H1 (cell line): ENCODE measurements around the gene SOX10. TPM values are rescaled to one million over a fixed set of nuclear protein-coding genes. Genes with fewer than 3 reads are reported as not detected.

Experiments used
- CTCF ChIA-PET: fragments of 300-600 bp; sonication (Branson Sonifier 250); formaldehyde crosslinking; loops from one replicate; lab custom pipeline; 2021; ENCODE audit not compliant: partially characterized antibody; lab: Charles Lee
- POLR2A ChIA-PET: fragments of 300-600 bp; sonication (Branson Sonifier 250); formaldehyde crosslinking; loops from one replicate; lab custom pipeline; 2021; ENCODE audit warnings: inconsistent platforms; ENCODE audit not compliant: partially characterized antibody; lab: Charles Lee
- DNase-seq, 2 experiments: peaks; one replicate each; pipeline versions ENCODE4 v3.0.0 to v3.0.0-alpha.2; 2010 to 2022; ENCODE audit warnings: low spot score in 2 of 2, low read depth in 1 of 2, mixed read lengths in 1 of 2
- FAIRE-seq: peaks from 2 replicates; lab custom pipeline; 2011; peaks lifted over from hg19 to GRCh38; lab: Jason Lieb, UNC
- H2AFZ ChIP-seq: 2 replicates; pipeline ENCODE4 v1.8.1; 2012; ENCODE audit warnings: low read length, inconsistent platforms
- H2AK5ac ChIP-seq: 2 replicates; pipeline ENCODE4 v1.6.1; 2013; ENCODE audit warnings: low read depth, low read length
- H2BK120ac ChIP-seq: replicated peaks from 2 replicates; pipeline ENCODE3; 2013; ENCODE audit warnings: low read depth, low read length, inconsistent platforms
- H2BK12ac ChIP-seq: 2 replicates; pipeline ENCODE4 v1.6.1; 2013; ENCODE audit warnings: low read depth, low read length
- H2BK15ac ChIP-seq: 2 replicates; pipeline ENCODE4 v1.6.1; 2013; ENCODE audit warnings: low read length
- H2BK20ac ChIP-seq: 2 replicates; pipeline ENCODE4 v1.6.1; 2013; ENCODE audit warnings: low read length
- H2BK5ac ChIP-seq: 2 replicates; pipeline ENCODE4 v1.6.1; 2013; ENCODE audit warnings: low read depth, low read length
- H3K14ac ChIP-seq: 2 replicates; pipeline ENCODE4 v1.6.1; 2013; ENCODE audit warnings: inconsistent platforms; ENCODE audit not compliant: insufficient read length
- H3K18ac ChIP-seq: 2 replicates; pipeline ENCODE4 v1.6.1; 2013; ENCODE audit warnings: low read length; ENCODE audit errors: extremely low read depth
- H3K23ac ChIP-seq: 2 replicates; pipeline ENCODE4 v1.6.1; 2013; ENCODE audit warnings: inconsistent platforms; ENCODE audit not compliant: insufficient read length
- H3K23me2 ChIP-seq: 2 replicates; pipeline ENCODE4 v1.6.1; 2013; ENCODE audit warnings: low read depth, low read length
- H3K27ac ChIP-seq: 2 replicates; pipeline ENCODE4 v1.6.1; 2011; ENCODE audit warnings: low read depth, low read length, inconsistent platforms
- H3K27me3 ChIP-seq, 4 experiments: replicated peaks in 1 of 4; 1 replicate in 1 of 4; 2 replicates in 3 of 4; pipeline versions ENCODE4 v1.6.1 to v1.8.1; 2011 to 2013; ENCODE audit warnings: low read length in 3 of 4, mild to moderate bottlenecking in 3 of 4, inconsistent platforms in 2 of 4, mixed read lengths in 2 of 4, moderate library complexity in 1 of 4; ENCODE audit not compliant: control insufficient read depth in 3 of 4, insufficient read depth in 3 of 4; ENCODE audit errors: extremely low read depth in 1 of 4
- H3K36me3 ChIP-seq, 4 experiments: 2 replicates each; pipeline versions ENCODE4 v1.6.1 to v1.8.1; 2011 to 2013; ENCODE audit warnings: mild to moderate bottlenecking in 4 of 4, low read length in 3 of 4, moderate library complexity in 2 of 4, control low read depth in 1 of 4, inconsistent platforms in 1 of 4; ENCODE audit not compliant: insufficient read depth in 4 of 4, control insufficient read depth in 2 of 4
- H3K4ac ChIP-seq: replicated peaks from 2 replicates; pipeline ENCODE3; 2013; ENCODE audit warnings: low read length, low read depth, mixed read lengths, inconsistent platforms; ENCODE audit not compliant: insufficient read length
- H3K4me1 ChIP-seq, 4 experiments: replicated peaks in 1 of 4; 1 replicate in 1 of 4; 2 replicates in 3 of 4; pipeline versions ENCODE4 v1.6.1 to v1.8.1; 2011 to 2013; ENCODE audit warnings: low read length in 3 of 4, inconsistent platforms in 2 of 4, mixed read lengths in 1 of 4; ENCODE audit not compliant: insufficient read depth in 4 of 4, control insufficient read depth in 3 of 4
- H3K4me2 ChIP-seq, 2 experiments: 2 replicates each; pipeline versions ENCODE4 v1.6.1 to v1.8.1; 2011 to 2013; ENCODE audit warnings: low read depth in 2 of 2, low read length in 2 of 2, control low read depth in 1 of 2, inconsistent platforms in 1 of 2, mild to moderate bottlenecking in 1 of 2; ENCODE audit not compliant: insufficient read depth in 1 of 2
- H3K4me3 ChIP-seq, 4 experiments: fragments of 200-600, 300-600 bp in 1 of 4; sonication (generic), shearing (Covaris generic), sonication (Bioruptor Twin) in 1 of 4; 2 replicates each; pipeline versions ENCODE4 v1.5.1 to v1.8.1; 2011 to 2016; ENCODE audit warnings: low read length in 4 of 4, low read depth in 3 of 4, control low read depth in 2 of 4, inconsistent platforms in 2 of 4, mild to moderate bottlenecking in 2 of 4, mixed read lengths in 1 of 4, moderate library complexity in 1 of 4; ENCODE audit not compliant: insufficient read depth in 2 of 4; ENCODE audit errors: extremely low read depth in 1 of 4
- H3K56ac ChIP-seq: replicated peaks from 2 replicates; pipeline ENCODE3; 2013; ENCODE audit warnings: low read depth, mild to moderate bottlenecking, mixed read lengths, low read length, inconsistent platforms; ENCODE audit not compliant: insufficient read length
- H3K79me1 ChIP-seq: 2 replicates; pipeline ENCODE4 v1.6.1; 2013; ENCODE audit warnings: low read depth, low read length, control low read depth
- H3K79me2 ChIP-seq, 2 experiments: 2 replicates each; pipeline versions ENCODE4 v1.6.1 to v1.8.1; 2012 to 2013; ENCODE audit warnings: low read length in 2 of 2, mild to moderate bottlenecking in 2 of 2, inconsistent platforms in 1 of 2; ENCODE audit not compliant: insufficient read depth in 2 of 2, control insufficient read depth in 1 of 2
- H3K9ac ChIP-seq, 4 experiments: replicated peaks in 1 of 4; 1 replicate in 1 of 4; 2 replicates in 3 of 4; pipeline versions ENCODE4 v1.6.1 to v1.8.1; 2011 to 2013; ENCODE audit warnings: low read depth in 3 of 4, low read length in 3 of 4, control low read depth in 2 of 4, mild to moderate bottlenecking in 2 of 4, moderate library complexity in 2 of 4, inconsistent platforms in 1 of 4; ENCODE audit errors: extremely low read depth in 1 of 4
- H3K9me3 ChIP-seq, 2 experiments: 2 replicates each; pipeline versions ENCODE4 v1.6.1 to v1.8.1; 2012 to 2013; ENCODE audit warnings: mild to moderate bottlenecking in 2 of 2, moderate library complexity in 2 of 2, control low read depth in 1 of 2, inconsistent platforms in 1 of 2, low read depth in 1 of 2, low read length in 1 of 2, mixed read lengths in 1 of 2; ENCODE audit not compliant: insufficient read depth in 2 of 2
- H4K20me1 ChIP-seq, 2 experiments: replicated peaks in 1 of 2; 2 replicates each; pipeline versions ENCODE3 to v1.8.1; 2011 to 2013; ENCODE audit warnings: inconsistent platforms in 2 of 2, low read length in 2 of 2, mild to moderate bottlenecking in 1 of 2; ENCODE audit not compliant: insufficient read depth in 2 of 2, control insufficient read depth in 1 of 2
- H4K5ac ChIP-seq: 2 replicates; pipeline ENCODE4 v1.6.1; 2013; ENCODE audit warnings: low read length, low read depth, mixed read lengths, inconsistent platforms; ENCODE audit not compliant: insufficient read length
- H4K8ac ChIP-seq: 2 replicates; pipeline ENCODE4 v1.8.0; 2013; ENCODE audit warnings: mild to moderate bottlenecking, moderate library complexity, low read length, inconsistent platforms; ENCODE audit not compliant: insufficient read depth; ENCODE audit errors: extremely low read depth
- H4K91ac ChIP-seq: replicated peaks from 2 replicates; pipeline ENCODE3; 2013; ENCODE audit warnings: low read length, mixed read lengths, inconsistent platforms; ENCODE audit not compliant: insufficient read length
- CREB1 ChIP-seq: IDR thresholded peaks from 2 replicates; pipeline ENCODE4 v1.6.1; 2012; ENCODE audit warnings: inconsistent platforms
- RBBP5 ChIP-seq: IDR thresholded peaks from 2 replicates; pipeline ENCODE4 v1.7.1; 2012; ENCODE audit warnings: low read depth, mild to moderate bottlenecking, inconsistent platforms, low read length, moderate library complexity, borderline replicate concordance
- WGBS, 2 experiments: shearing (Covaris generic) in 1 of 2; methylation state at CpG; one replicate each; pipeline versions ENCODE4 v1.1.6 to v1.1.7; 2013 to 2015; ENCODE audit warnings: low lambda C conversion rate in 2 of 2, mixed read lengths in 2 of 2, inconsistent platforms in 1 of 2, low coverage in 1 of 2, missing lambda C conversion rate in 1 of 2; ENCODE audit not compliant: insufficient replicate concordance in 2 of 2, insufficient coverage in 1 of 2, insufficient read length in 1 of 2; ENCODE audit errors: extremely low coverage in 1 of 2, missing lambda C conversion rate in 1 of 2; 5-methylcytosine and 5-hydroxymethylcytosine counted together
- polyA plus RNA-seq, 7 experiments: library from polyadenylated mRNA; depleted of rRNA in 3 of 7; stranded (reverse) in 5 of 7; unstranded in 2 of 7; fragments of >200 nt in 5 of 7; fragments of 200-250 nt in 2 of 7; gene quantifications; 1 replicate in 5 of 7; 2 replicates in 1 of 7; 4 replicates in 1 of 7; pipeline versions ENCODE4 v1.2.1 to v1.2.3, GENCODE V29; 2011 to 2013; ENCODE audit warnings: missing spikeins in 2 of 7, mixed read lengths in 2 of 7
- total RNA-seq: library from RNA; stranded (reverse); fragmentation: NEBNext Ultra II Directional; extraction: Animal tissue kit (Norgen Biotek cat#: 25700); gene quantifications from 2 replicates; pipeline ENCODE4 v1.2.1, GENCODE V29; 2021

SOX10 gene
- total and polyA plus RNA-seq, 2 of the 8 experiments (the other 6 are each of a cell fraction or from before 2014, with no cell fraction given): 2.7 TPM

GRCh38 chr22:38006906-38007305 is 22.6 kb upstream of the SOX10 start:
- H3K9ac ChIP-seq: no peak overlapping the region
- H2AK5ac ChIP-seq: no peak overlapping the region
- H2BK20ac ChIP-seq: no peak overlapping the region
- FAIRE-seq (no peak), DNase-seq (no peak)
- H2BK12ac ChIP-seq: no peak overlapping the region
- ChIA-PET CTCF (interaction anchor here (1.1 to 1.2 kb wide), 3 partner anchors 11 to 92 kb away, joined by 4 to 6 read pairs (median 5); no protein-coding TSS in a partner anchor), POLR2A (interaction anchor here (1.1 kb wide), 1 partner anchor 10 kb away, joined by 6 read pairs; no protein-coding TSS in a partner anchor)
- H3K36me3 ChIP-seq: no peaks in the 10 kb centered on the region
- no peak overlapping the region for H2AFZ ChIP-seq
- no peak overlapping the region for H4K8ac ChIP-seq
- no peak overlapping the region for H3K23ac ChIP-seq
- H4K20me1 ChIP-seq: no peaks in the 10 kb centered on the region
- no peak overlapping the region for H3K14ac ChIP-seq
- H2BK5ac ChIP-seq: no peak overlapping the region
- no peaks in the 10 kb centered on the region for H3K9me3 ChIP-seq
- H3K23me2 ChIP-seq: no peaks in the 10 kb centered on the region
- H3K27me3 ChIP-seq: no peaks in the 10 kb centered on the region
- WGBS, 2 experiments: 92% methylated on average over 3 of the region's 3 CpGs; no CpG with 5 or more reads in 1 of the 2 experiments
- no peak overlapping the region for H3K18ac ChIP-seq
- H2BK120ac ChIP-seq: no peak overlapping the region
- no peak overlapping the region for H3K4me2 ChIP-seq
- TF ChIP-seq RBBP5 (no peak), CREB1 (no peak)
- H3K4me3 ChIP-seq: no peak overlapping the region
- no peak overlapping the region for H3K4ac ChIP-seq
- H3K79me1 ChIP-seq: no peaks in the 10 kb centered on the region
- no peak overlapping the region for H4K5ac ChIP-seq
- no peaks in the 10 kb centered on the region for H3K4me1 ChIP-seq
- no peak overlapping the region for H2BK15ac ChIP-seq
- no peak overlapping the region for H3K56ac ChIP-seq
- no peak overlapping the region for H4K91ac ChIP-seq
- no peak overlapping the region for H3K27ac ChIP-seq
- no peaks in the 10 kb centered on the region for H3K79me2 ChIP-seq
